Kidney tubule cell (primary cell): ENCODE measurements around the gene CSMD2.
"Not testable (repeated sequence)": the region's sequence is repeated elsewhere in the genome, so short reads cannot be mapped to it uniquely, and the experiment has no call there.

Experiments used
- DNase-seq: peaks from one replicate; pipeline ENCODE4 v3.0.0-alpha.2; 2018; ENCODE audit warnings: low spot score

Gene CSMD2

DNA sequence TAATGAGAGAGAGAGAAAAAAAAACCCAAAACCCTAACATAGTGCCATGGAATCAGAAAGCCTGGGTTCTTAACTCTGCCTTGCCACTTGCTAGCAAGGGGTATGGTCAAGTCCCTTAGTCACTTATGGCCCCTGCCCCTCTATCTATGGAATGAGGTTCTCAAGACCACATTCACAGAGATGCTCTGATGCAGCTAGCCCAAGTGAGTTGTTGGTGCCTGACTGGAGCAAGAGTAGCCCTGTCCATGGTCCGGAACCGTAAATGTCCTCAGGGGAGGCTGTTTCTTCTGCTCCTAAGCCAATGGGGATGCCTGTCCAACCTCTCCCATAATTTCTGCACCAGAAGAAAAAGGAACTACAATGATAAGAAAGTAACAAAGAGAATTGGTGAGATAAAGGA lies 56.8 kb downstream of the CSMD2 start:
- no peak for DNase-seq

DNA sequence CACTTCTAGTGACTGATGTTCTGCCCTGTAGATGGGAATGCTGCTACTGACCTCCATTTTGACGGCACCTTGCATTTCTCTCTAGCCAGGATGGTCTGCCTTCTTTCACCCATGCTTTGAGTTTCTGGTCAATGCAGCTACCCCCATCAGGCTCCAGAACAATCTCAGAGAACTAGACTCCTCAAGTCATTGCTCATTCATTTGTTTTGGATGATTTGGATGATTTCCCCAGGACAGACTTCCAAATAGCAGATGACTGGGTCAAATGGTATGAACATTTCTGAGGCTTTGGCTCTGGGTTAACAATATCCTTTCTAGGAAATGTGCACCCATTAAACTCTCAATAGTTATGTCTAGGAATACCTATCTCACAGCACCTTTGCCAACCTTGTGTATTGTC lies 63.9 kb downstream of the CSMD2 start:
- DNase-seq = peak; percentile 74

DNA sequence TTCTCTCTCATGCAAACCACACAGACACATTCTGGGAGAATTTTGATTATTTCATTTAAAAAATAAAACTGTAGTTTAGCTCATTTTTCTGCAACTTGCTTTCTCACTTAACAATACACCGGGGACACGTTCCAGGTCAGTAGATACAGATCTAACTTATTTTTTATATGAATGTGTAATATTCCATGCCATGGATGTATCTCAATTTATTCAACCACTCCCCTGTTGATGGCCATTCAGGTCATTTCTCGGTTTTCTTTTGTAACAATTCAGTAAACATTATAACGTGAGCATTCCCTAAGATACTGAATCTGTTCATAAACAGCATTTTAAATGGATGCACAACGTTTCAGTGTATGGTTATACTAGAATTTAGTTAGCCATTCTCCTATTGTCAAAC lies 64.7 kb downstream of the CSMD2 start:
- no peak for DNase-seq

DNA sequence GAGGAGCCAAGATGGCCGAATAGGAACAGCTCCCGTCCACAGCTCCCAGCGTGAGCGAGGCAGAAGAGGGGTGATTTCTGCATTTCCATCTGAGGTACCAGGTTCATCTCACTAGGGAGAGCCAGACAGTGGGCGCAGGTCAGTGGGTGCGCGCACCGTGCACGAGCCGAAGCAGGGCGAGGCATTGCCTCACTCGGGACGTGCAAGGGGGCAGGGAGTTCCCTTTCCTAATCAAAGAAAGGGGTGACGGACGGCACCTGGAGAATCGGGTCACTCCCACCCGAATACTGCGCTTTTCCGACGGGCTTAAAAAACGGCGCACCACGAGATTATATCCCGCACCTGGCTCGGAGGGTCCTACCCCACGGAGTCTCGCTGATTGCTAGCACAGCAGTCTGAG lies 72.6 kb downstream of the CSMD2 start:
- not testable (repeated sequence) for DNase-seq

DNA sequence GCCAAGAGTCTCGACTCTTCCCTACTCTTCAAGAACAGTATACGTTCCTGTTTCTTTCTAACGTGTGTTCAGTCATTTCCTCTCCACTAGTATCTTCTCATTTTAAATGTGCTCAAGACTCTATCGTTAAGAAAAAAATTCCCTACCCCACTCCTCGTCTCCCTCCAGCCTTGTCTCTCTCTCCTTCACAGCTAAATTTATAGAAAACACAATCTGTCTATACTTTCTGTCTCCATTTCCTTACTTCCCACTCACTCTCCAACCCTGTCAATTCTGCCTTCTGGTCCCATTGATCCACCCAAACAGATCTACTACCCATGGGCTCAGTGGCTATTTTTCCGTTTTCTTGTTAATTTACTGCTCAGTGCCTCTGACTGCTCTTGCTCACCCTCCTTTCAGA lies 75.3 kb downstream of the CSMD2 start:
- no peak for DNase-seq

DNA sequence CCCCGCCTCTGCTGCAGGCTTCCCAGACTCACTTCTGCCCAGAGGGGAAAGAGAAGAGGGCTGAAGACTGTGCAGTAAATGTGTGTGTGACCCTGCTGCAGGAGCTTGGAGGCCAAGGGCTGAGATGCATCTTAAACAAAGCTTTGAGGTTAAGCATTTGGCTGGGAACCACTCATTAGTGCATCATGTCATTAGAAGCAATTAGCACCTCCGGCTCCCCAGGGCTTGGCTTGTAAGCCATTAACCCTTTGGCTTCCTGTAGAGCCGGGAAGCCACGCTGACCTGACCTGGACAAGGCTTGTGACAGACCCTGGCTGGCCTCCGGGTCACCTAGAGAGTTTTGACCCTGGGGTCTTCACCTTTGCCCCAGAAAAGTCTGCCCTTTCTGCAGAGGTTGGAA lies 77.0 kb downstream of the CSMD2 start:
- no peak for DNase-seq

DNA sequence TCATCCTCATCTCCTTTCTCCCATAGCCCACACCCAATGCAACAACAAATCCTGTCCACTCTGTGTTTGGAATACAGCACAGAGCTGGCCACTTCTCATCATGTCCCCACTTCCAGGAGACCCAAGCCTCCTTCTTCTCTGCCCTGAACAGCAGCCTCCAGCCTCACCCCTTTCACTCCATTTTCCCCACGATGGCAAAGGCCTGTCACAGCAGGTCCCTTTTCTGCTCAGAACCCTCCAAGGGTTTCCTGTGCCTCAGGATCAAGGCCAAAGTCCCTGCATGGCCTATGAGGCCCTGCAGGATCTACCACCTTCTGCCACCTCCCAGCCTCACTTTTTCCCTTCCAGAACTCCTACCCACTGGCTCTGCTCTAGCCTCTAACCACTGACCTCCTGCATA lies 78.5 kb downstream of the CSMD2 start:
- no peak for DNase-seq

DNA sequence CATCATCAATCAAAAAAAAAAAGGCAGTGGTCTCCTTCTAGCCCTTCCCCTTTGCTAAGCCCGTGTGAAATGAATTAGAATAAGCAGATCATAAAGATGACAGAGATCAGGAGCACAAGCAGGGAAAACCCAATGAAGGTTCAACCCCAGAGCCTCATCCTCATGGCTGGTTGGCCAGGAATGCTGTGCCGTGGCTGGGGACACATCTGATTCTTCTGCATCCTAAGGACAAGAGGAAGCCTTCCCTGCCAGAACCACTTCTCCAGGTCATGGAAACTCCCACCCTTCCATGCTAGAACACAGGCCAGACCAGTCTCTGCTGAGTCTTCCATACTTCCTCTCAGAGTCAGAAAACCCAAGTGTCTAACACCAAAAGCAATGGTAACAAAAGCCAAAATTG lies 81.1 kb downstream of the CSMD2 start:
- DNase-seq = no peak

DNA sequence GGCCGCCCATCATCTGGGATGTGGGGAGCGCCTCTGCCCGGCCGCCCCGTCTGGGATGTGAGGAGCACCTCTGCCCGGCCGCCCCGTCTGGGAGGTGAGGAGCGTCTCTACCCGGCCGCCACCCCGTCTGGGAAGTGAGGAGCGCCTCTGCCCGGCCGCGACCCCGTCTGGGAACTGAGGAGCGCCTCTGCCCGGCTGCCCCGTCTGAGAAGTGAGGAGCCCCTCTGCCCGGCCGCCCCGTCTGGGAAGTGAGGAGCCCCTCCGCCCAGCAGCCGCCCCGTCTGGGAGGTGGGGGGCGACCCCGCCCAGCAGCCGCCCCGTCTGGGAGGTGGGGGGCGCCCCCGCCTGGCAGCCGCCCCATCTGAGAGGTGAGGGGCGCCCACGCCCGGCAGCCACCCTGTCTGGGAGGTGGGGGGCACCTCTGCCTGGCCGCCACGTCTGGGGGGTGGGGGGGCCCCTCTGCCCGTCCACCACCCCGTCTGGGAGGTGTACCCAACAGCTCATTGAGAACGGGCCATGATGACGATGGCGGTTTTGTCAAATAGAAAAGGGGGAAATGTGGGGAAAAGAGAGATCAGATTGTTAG lies 82.9 kb downstream of the CSMD2 start:
- DNase-seq = not testable (repeated sequence)

DNA sequence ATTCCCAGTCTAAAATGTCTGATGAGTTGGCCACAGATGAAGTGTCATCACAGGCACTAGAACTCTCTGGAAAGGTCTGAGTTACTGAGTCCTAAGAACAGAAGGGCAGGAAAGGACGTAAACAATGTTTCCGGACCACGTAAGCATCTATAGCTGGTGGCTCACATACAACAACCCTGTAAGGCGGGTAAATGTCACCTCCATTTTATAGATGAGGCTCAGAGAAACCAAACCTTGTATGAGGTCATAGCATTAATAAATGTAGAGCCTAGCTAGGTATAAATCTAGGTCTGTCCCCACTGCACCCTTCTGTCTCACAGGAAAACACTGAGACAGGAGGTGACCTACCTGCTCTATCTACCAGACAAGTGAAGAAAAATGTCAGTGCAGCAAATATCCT lies 86.6 kb downstream of the CSMD2 start:
- DNase-seq = no peak

DNA sequence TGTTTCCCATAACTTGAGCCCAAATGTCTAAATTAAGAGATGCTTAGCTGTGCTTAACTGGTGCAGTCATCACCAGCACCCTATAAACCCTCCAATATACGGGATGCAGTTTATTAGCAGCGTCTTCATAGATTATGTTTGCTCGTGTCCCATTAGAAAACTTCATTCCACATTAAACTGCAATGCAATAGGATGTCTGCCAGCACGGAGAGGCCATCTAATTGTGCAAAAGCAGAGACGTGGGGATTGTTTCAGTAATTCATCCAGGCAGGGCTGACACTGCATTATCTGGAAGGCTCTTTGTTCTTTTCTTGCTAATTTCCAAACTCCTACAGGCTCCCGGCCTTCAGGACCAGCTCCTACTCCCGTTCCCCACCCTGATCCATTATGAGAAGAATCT lies 89.5 kb downstream of the CSMD2 start:
- DNase-seq = no peak

DNA sequence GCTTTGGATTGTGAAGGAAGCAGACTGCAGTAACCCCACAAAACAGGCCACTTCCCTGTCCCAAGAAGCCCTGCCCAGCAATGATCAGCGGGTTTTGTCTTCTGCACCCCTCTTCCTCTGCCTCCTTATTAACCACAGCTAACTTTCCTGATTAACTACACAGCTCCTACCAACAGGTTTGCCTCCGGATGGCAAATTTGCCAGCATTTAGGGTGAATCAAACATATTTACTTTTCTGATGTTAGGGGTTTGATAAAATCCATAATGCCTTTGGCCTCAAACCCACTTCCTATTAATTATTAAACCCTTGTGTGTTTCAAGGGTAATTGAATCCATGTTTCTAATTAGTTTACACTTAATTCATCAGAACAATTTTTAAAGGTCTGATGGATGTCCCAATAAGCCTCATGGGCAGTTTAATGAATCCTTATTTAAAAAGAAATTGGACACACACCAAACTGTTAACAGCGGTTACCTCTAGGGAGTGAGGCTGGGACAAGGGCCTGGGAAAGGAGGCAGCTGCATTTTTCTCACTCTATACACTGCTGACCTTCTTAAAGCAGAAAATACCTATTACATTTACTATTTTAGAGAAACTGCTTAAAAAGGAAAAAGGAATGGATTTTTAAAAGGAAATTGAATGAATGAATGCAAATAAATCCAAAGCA lies 91.9 kb downstream of the CSMD2 start:
- DNase-seq = no peak

DNA sequence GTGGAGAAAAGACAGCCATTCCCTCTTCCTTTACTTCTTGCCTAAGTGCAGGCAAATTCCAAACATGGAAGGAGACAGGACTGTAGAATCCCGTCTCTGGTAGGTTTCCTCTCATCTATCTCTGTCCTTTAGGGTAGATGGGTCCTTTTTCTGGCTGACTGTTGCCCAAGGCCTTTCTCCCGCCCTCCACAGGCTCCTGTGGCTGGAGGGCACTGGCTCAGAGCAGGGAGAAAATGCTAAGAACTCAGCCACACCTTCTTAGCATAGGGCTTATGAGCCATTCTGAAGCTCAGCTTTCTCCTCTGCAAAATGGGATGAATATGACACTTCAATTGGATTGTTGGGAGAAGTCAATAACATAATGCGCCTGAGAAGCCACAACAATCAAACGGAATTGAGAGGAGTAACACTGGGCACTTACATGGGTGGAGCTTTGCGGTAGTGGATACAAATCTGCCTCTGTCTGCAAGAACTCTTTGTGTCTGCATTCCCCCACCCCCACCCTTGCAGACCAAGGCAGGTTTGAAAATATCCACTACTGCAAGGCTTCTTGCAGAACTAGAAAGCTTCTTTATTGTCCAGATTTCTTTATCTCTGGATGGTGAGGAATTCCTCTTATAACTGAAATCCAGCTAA lies 94.7 kb downstream of the CSMD2 start:
- no peak for DNase-seq

DNA sequence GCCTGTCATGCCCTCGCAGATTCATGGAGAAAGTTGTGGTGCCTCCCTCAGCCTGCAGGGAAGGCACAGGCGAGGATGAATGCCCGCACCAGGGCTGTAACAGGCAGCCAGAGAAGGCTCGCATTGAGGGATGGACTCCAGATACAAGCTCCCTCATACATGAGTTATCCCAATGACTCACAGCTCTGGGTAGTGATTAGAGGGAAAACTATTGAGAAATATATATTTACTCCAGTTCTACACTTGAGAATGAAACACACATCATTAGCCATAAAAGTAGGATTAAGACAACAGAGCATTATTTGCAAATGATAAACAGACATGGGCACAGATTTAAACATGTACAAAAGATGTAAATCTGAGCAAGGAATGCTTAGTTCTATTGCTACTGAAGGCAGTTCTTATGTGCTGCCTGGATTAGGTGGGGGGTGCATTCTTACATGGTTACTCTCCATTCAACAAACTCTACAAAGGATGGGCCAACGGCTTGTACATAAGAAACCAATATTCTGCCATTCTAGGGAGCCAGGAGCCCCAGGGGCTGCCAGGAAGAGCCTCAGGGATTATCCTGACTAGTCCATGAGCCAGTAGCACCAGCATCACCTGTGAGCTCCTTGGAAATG lies 97.9 kb downstream of the CSMD2 start:
- peak; percentile 33 for DNase-seq

DNA sequence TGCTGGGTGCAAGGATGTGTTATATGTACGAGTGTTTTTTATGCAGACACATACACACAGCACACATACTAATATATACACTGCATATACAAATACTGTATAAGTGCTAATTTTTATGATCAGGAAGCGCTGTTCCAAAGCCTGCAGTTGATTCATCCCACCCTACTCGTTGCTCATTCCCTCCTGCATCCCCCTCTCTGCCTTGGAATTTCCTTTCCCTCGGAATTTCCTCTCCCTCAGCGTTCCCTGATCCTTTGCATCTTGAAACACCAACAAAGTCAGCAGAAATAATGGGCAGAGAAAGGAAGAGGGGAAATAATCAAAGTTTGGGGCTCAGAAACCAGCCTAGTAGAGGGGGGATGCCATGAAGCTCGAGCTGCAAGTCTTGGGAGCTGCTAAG lies 98.9 kb downstream of the CSMD2 start:
- no peak for DNase-seq

DNA sequence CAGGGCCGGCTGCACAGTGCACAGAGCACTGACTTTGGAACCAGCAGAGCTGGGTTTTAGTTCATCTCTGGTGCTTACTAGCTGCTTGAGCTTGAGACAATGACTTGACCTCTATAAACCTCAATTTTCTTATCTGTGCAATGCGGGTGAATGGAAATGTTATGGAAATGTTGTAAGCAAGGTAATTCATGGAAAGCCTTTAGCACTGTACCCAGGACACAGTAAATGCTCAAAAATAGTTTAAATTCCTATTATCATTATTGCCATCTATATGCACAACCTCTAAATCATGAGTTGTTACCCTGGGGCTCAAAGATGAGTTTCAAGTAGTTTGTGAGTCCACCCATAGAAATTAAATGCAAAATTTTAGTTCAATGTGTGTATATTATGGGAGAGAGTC lies 99.5 kb downstream of the CSMD2 start:
- DNase-seq = no peak

DNA sequence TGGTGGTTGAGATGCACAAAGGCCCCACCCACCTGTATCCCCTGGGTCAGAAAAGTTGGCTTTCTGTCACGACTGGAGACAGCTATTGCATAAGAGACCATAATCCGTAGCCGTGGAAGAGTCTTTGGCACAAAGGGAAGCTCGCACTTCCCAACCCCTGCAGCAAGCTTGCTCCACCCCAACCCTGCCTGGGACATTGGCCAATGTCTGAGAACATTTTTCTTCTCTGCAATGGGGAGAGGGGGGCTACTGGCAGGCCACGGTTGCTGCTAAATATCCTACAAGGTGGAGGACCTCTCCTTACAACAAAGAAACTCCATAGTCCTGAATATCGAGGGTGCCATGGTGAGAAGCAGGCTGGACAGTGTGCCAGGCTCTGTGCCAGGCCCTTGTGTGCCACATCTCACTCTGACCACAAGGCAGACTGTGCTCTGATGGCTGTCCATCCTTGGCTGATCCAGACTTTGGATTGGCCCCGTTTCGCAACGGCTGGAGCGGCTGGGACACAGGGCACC lies 104.1 kb downstream of the CSMD2 start:
- no peak for DNase-seq

DNA sequence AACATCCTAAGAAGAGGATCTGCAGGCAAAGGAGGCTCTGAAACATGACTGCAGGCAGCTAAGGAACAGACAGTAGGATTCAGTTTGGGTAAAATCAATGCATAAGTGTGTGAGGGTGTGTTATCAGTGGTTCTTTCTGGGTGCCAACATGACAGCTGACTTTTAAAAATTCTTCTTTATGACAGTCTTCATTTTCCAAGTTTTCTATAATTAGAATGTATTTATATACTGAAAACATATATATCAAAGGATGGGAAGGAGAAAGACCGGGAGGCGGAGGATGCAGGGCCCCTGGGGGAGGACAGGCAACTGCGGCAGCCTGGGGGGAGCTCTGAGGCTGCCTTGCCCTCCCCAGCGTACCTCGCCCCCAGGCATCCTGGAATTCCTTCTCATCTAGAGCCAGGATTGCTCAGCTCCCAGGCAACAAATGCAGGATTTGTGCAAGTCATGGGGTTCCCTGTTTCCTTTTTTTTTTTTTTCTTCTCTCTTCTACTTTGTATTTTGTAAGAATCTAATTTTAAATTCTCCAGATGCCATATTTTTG lies 104.8 kb downstream of the CSMD2 start:
- DNase-seq = no peak

DNA sequence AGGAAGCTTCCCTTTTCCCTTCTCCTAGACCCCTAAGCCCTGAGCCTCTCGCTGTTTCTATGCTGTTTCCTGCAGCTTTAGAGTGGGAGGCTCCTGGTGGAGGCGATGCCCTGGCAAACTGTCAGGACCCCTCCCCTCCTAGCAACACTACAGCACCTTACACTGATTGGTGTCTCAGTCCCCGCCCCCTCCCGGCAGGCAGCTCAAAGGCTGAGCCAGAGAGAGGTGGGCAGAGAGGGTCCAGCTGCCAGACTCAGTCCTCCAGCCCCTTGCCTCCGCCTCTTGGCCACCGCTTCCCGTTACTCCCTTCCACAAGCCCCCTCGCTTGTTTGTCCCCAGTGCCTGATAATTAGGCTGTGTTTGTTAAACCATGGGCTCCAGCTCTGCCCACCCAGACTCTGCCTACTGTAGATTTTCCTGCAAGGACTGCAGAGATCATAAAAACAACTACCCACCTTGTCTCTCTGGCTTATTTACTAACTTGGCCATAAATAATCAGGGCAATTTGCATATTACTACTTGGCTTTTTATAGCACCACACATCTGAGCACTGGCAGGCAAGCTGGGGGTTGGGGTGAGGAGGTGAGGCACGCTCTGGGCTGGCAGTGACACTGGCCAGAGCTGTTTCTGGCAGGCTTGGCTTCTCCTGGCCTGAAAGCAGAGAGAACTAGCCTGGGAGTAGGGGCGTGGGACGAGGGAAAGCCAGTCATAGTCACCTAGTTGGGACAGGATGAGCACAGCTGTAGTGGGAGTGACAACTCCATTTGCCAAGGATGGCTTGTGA lies 107.5 kb downstream of the CSMD2 start:
- DNase-seq = no peak

DNA sequence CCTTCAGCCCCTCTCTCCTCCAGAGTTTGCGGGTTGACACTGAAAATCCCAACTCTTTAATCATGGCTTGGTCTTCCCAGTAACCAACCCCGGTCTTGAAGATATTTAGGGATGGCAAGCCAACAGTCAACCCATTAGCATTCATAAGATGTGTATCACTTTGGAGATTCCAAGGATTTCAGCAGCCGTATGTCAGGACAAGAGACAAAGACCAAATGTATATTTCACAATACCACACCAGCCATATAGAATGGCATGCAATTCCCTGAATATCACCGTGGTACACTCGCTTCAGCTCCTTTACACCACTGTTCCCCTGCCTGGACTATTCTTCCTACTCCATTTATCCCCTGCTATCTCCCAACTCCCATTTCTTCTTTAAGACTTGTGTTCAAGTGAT lies 109.2 kb downstream of the CSMD2 start:
- DNase-seq = no peak

DNA sequence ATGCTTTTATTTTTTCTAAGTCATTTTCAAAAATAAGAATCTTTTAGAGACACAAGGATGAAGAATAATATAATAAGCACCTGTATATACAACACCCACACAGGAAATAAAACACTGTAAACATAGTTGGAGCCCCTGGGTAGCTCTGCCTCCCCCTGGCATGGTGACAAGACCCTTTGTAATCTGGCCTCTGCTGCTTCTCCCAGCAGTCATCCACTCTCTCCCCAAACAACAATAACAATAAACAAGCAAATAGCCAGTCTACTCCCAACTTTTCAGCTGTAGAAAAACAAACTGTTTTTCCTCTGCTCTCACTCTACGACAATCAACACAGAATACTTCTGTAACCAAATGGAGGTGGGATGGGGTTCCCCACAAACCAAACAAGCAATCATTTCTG lies 110.1 kb downstream of the CSMD2 start:
- no peak for DNase-seq

DNA sequence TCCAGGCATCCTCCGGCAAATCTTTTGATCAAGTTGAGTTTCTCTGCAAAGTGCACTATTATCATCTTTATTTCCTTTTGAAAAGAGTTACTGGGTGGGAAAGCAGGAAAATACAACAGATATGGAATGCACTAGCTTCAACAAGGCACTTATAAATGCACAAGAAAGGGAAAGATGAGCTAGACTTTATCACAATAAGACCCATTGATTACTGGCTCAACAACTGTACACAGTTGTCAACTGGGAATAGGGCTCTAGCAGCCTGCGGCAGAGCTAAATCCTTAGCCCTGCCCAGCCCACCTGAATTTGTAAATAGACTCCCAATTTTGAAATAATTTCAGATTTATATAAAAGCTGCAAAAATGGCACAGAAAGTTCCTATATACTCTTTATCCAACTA lies 111.4 kb downstream of the CSMD2 start:
- no peak for DNase-seq
